ENCODE results near the gene SGMS1.

GRCh38 chr10:50397312-50398140, 226.2 kb downstream of the SGMS1 start:
- TF ChIP-seq CTCF (IDR thresholded peaks at IDR 0.05) (no peak), EP300 (IDR thresholded peaks at IDR 0.05) (no peak), POLR2A (IDR thresholded peaks at IDR 0.05) (no peak)
